Colon (tissue), 2 donors: Measurements from ENCODE around the gene PDE3B.
"Not testable (repeated sequence)": the region's sequence is repeated elsewhere in the genome, so short reads cannot be mapped to it uniquely, and the experiment has no call there.

Experiments used
- FAIRE-seq: peaks from 2 replicates; lab custom pipeline; 2012; peaks lifted over from hg19 to GRCh38; lab: Jason Lieb, UNC
- donor health status: control.
- donor health status: control.

PDE3B gene

GRCh38 chr11:14677146-14677545 lies 33.5 kb downstream of the PDE3B start:
- FAIRE-seq: peak; percentile 62

- FAIRE-seq: no peak
These were observed 34.7 kb downstream of the PDE3B start for GRCh38 chr11:14678350-14678749.

- no peak for FAIRE-seq
These were observed 36.1 kb downstream of the PDE3B start for GRCh38 chr11:14679662-14680061.

GRCh38 chr11:14684234-14684915 lies 40.8 kb downstream of the PDE3B start:
- FAIRE-seq: not testable (repeated sequence)

GRCh38 chr11:14687456-14687855 lies 43.9 kb downstream of the PDE3B start:
- FAIRE-seq: no peak

- FAIRE-seq: no peak
These were observed 44.5 kb downstream of the PDE3B start for GRCh38 chr11:14687943-14688627.

GRCh38 chr11:14695656-14696055 lies 52.1 kb downstream of the PDE3B start:
- not testable (repeated sequence) for FAIRE-seq

GRCh38 chr11:14698771-14699170 lies 55.2 kb downstream of the PDE3B start:
- FAIRE-seq: no peak

- FAIRE-seq: no peak
These were observed 57.0 kb downstream of the PDE3B start for GRCh38 chr11:14700593-14700992.

- no peak for FAIRE-seq
These were observed 59.2 kb downstream of the PDE3B start for GRCh38 chr11:14702760-14703159.

- FAIRE-seq: no peak
These were observed 60.1 kb downstream of the PDE3B start for GRCh38 chr11:14703731-14704130.

- FAIRE-seq: no peak
These were observed 61.5 kb downstream of the PDE3B start for GRCh38 chr11:14705067-14705466.

- FAIRE-seq: no peak
These were observed 70.1 kb downstream of the PDE3B start for GRCh38 chr11:14713496-14714244.

- not testable (repeated sequence) for FAIRE-seq
These were observed 72.1 kb downstream of the PDE3B start for GRCh38 chr11:14715669-14716068.

- FAIRE-seq: no peak
These were observed 78.9 kb downstream of the PDE3B start for GRCh38 chr11:14722496-14722895.

GRCh38 chr11:14725150-14725549 lies 81.5 kb downstream of the PDE3B start:
- no peak for FAIRE-seq

- no peak for FAIRE-seq
These were observed 83.6 kb downstream of the PDE3B start for GRCh38 chr11:14727215-14727614.

- no peak for FAIRE-seq
These were observed 84.1 kb downstream of the PDE3B start for GRCh38 chr11:14727746-14728145.

- not testable (repeated sequence) for FAIRE-seq
These were observed 96.9 kb downstream of the PDE3B start for GRCh38 chr11:14740539-14740938.

- no peak for FAIRE-seq
These were observed 97.6 kb downstream of the PDE3B start for GRCh38 chr11:14741195-14741594.

- no peak for FAIRE-seq
These were observed 99.4 kb downstream of the PDE3B start for GRCh38 chr11:14742849-14743559.

GRCh38 chr11:14743667-14744066 lies 100.1 kb downstream of the PDE3B start:
- not testable (repeated sequence) for FAIRE-seq
